GM18505 (cell line): ENCODE results near the gene UBR1.
A peak's percentile ranks its signal among the peaks of the same experiment; 100 is the strongest.
"Not testable (repeated sequence)": the region's sequence is repeated elsewhere in the genome, so short reads cannot be mapped to it uniquely, and the experiment has no call there.

Experiments
- ATAC-seq: cut with Tn5 transposase; IDR thresholded peaks from one replicate; pipeline ENCODE4 v1.9.1; 2021; ENCODE audit not compliant: unreplicated experiment
- POLR2A ChIP-seq: IDR thresholded peaks from 4 replicates; pipeline ENCODE4 v1.6.1; 2011; ENCODE audit warnings: borderline replicate concordance; ENCODE audit not compliant: insufficient read depth, insufficient read length; ENCODE audit errors: extremely low read depth

The UBR1 gene

GRCh38 chr15:43105778-43106485 lies at the start of gene UBR1:
TSS of gene UBR1 (minus strand) at chr15:43106038. CDS start at chr15:43106022, 16 bp downstream.
- ATAC-seq = peak; percentile 86
- TF ChIP-seq POLR2A = peak; percentile 80

GRCh38 chr15:43153269-43153668 lies 47.4 kb upstream of the UBR1 start:
- ATAC-seq = no peak
- TF ChIP-seq POLR2A = no peak

- no peak for ATAC-seq
- no peak for TF ChIP-seq POLR2A
These were observed 45.9 kb upstream of the UBR1 start for GRCh38 chr15:43151688-43152087.

- TF ChIP-seq POLR2A = no peak
- ATAC-seq = no peak
These were observed 44.5 kb upstream of the UBR1 start for GRCh38 chr15:43150191-43150929.

- TF ChIP-seq POLR2A = no peak
- ATAC-seq = no peak
These were observed 40.3 kb upstream of the UBR1 start for GRCh38 chr15:43146184-43146583.

GRCh38 chr15:43144512-43144911 lies 38.7 kb upstream of the UBR1 start:
- ATAC-seq = no peak

GRCh38 chr15:43143203-43143941 lies 37.5 kb upstream of the UBR1 start:
- no peak for ATAC-seq
- no peak for TF ChIP-seq POLR2A

More at GRCh38 chr15:43144512-43144911, 38.7 kb upstream of the UBR1 start:
- TF ChIP-seq POLR2A = no peak

GRCh38 chr15:43135351-43135750 lies 29.5 kb upstream of the UBR1 start:
- ATAC-seq = no peak
- TF ChIP-seq POLR2A = no peak

GRCh38 chr15:43134157-43134635 lies 28.4 kb upstream of the UBR1 start:
- no peak for ATAC-seq
- no peak for TF ChIP-seq POLR2A

GRCh38 chr15:43133430-43134156 lies 27.8 kb upstream of the UBR1 start, which contains the start of gene TMEM62:
TSS of gene TMEM62 (plus strand) at chr15:43133586. CDS start at chr15:43133803, 217 bp downstream.
- TF ChIP-seq POLR2A = peak; percentile 97
- peak; percentile 85 for ATAC-seq

GRCh38 chr15:43132830-43133429 lies 27.1 kb upstream of the UBR1 start:
- no peak for TF ChIP-seq POLR2A
- ATAC-seq = no peak

- ATAC-seq = no peak
- TF ChIP-seq POLR2A = no peak
These were observed 23.1 kb upstream of the UBR1 start for GRCh38 chr15:43128980-43129335.

- ATAC-seq = not testable (repeated sequence)
These were observed 22.5 kb upstream of the UBR1 start for GRCh38 chr15:43128174-43128979.
